Coronary artery (tissue), 2 donors: ENCODE data around the gene MMS19.

ENCODE experiments used
- DNase-seq: peaks from one replicate; pipeline ENCODE4 v3.0.0-alpha.2; 2017; ENCODE audit warnings: low spot score
- H3K27ac ChIP-seq, 2 donors: fragments of 200-600 bp; sonication (generic); one replicate each; pipeline ENCODE4 v1.5.1; 2016 to 2019
- H3K4me3 ChIP-seq: fragments of 200-600 bp; sonication (generic); 2 replicates; pipeline ENCODE4 v1.5.1; 2016; ENCODE audit warnings: mild to moderate bottlenecking, moderate library complexity
- TF ChIP-seq, protein P1 (sequence below): fragments of 200-600 bp; sonication (generic); IDR thresholded peaks from one replicate; pipeline ENCODE4 v1.5.1; 2019; ENCODE audit warnings: antibody characterized with exemption

The MMS19 gene

DNA sequence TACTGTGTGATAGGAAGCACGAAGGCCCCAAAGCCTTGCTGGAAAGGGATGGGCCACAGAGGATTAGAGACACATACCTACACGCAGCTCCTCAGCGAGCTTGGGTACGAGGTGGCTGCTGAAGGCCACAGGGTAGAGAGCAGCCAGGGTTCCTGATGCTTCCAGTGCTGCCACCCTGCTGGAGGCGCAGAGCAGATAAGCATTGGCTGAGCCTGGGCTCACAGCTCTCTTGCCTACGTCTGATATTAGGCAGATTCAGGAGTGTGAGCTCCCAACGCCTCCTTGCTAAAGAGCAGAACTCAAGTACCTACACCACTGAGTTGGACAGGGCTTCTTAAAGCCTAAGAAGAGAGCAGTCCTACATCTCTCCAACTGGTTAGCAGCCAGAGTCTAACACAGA lies 32.2 kb downstream of the MMS19 start:
- Histone ChIP-seq H3K27ac (no peak overlapping the region), H3K4me3 (no peak overlapping the region)
- no peak for DNase-seq
- TF ChIP-seq, protein P1, sequence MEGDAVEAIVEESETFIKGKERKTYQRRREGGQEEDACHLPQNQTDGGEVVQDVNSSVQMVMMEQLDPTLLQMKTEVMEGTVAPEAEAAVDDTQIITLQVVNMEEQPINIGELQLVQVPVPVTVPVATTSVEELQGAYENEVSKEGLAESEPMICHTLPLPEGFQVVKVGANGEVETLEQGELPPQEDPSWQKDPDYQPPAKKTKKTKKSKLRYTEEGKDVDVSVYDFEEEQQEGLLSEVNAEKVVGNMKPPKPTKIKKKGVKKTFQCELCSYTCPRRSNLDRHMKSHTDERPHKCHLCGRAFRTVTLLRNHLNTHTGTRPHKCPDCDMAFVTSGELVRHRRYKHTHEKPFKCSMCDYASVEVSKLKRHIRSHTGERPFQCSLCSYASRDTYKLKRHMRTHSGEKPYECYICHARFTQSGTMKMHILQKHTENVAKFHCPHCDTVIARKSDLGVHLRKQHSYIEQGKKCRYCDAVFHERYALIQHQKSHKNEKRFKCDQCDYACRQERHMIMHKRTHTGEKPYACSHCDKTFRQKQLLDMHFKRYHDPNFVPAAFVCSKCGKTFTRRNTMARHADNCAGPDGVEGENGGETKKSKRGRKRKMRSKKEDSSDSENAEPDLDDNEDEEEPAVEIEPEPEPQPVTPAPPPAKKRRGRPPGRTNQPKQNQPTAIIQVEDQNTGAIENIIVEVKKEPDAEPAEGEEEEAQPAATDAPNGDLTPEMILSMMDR, result no peak

DNA sequence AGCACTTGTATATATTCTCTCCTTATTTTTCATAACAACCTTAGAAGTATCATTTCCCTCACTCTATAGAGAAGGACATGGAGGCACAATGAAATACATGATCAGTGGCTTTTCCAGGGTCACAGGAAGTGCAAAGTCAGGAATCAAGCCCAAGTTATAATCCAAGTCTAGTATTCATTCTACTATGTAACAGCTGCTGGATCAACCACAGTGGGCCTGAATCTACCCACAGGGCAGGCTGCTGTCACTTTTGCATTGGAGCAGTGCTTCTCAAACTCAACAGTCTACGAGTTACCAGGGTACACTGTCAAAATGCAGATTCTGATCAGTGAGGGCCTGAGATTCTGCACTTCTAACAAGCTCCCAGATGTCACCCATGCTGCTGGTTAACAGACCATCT lies 34.0 kb downstream of the MMS19 start:
- peak overlapping the region in 1 of 2 donors; percentile 72 for H3K27ac ChIP-seq

DNA sequence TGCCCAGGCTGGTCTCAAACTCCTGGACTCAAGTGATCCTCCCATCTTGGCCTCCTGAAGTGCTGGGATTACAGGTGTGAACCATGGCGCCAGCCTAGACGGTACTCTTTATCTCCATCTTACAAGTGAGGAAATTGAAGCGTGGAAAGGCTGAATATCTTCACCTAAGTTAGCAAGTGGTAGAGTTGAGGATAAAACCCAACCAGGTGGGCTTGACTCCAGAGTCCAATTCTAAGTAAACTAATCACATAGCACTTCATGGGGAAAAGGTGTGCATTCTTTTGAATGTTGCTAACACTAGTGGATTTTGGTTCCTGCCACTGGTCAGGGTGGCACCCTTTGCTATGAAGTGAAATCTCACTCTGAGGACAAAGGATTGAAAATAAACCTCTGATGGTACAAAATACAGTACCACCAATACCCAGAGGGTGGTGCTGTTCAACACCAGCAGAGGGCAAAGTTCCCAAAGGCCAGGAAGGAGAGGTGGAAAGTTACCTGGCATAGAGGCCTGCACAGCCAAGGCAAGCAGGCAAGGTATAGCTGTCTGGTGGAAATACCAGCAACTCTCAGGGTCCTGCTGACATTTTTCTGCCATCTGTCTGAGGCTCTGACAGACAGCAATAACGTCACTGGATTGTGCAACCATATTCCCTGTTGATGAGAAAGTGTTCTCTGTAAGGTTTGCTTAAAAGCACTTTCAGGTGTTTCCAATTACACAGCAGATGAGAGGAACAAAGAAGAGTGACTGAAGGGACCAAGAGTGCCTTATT lies 34.7 kb downstream of the MMS19 start:
- Histone ChIP-seq H3K4me3 (no peak overlapping the region), H3K27ac (peak overlapping the region in 1 of 2 donors; percentile 72)
- DNase-seq, result no peak
- TF ChIP-seq, protein P1, result peak; percentile 78

More for the DNA sequence above, 34.0 kb downstream of the MMS19 start:
- no peak for DNase-seq
- no peak overlapping the region for H3K4me3 ChIP-seq
- TF ChIP-seq, protein P1, result no peak

DNA sequence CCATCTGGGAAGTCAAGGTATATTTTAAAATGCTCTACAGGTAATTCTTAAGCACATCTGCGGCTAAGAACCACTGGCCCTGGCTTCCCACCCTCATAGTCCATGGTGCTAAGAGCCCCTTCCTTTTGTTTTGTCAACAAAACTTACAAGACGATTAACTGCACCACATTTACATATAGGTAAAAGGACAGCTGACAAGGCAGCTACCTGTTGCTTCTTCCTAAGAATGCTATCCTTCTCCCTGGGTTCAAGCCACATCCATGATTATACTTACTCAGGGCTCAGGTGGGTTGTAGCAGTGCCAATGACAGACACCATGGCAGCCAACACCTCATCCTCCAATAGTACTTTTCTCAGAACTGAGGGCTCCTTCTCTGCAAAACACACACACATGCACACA lies 35.9 kb downstream of the MMS19 start:
- TF ChIP-seq, protein P1, result no peak
- DNase-seq, result no peak

DNA sequence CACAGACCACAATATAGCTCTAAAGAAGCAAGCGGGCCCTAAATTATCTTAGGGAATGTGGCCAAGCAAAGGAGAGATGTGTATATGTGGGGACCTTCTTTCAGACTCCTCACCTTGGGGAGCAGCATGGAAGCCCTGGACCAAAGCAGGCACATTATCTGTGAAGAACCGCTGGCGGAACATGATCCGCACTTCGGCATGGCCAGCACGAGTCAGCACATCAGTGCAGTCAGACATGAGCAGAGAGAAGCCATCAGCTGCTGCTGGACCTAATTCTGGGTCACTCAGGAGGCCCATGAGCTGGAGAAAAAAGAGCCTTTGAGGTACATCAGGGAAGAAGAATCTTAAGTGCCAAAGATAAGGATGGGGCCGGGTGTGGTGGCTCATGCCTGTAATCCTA lies 38.3 kb downstream of the MMS19 start:
- TF ChIP-seq, protein P1, result no peak
- H3K27ac ChIP-seq, result no peak overlapping the region
- no peak overlapping the region for H3K4me3 ChIP-seq
- DNase-seq, result no peak

More for the DNA sequence above, 35.9 kb downstream of the MMS19 start:
- H3K4me3 ChIP-seq, result no peak overlapping the region
- no peak overlapping the region for H3K27ac ChIP-seq

DNA sequence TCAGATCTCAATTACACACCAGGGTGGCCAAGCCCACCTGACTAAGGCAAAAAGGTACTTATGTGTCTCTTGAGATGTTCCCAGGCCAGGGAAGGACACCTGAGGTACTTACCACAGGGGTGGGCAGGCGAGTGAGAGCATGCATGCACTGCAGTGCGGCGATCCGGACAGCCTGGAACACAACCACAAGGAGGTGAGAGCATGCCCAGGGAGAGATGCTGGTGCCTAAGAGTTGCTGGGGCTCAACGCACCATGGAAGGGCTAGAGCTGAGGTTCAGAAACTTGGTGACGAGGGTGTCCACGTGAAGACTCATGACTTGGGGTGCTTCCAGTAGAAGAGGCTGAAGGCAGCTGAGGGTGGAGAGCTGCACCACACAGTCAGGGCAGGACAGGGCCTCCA lies 39.1 kb downstream of the MMS19 start:
- TF ChIP-seq, protein P1, result no peak
- no peak overlapping the region for H3K27ac ChIP-seq
- H3K4me3 ChIP-seq, result no peak overlapping the region
- no peak for DNase-seq

DNA sequence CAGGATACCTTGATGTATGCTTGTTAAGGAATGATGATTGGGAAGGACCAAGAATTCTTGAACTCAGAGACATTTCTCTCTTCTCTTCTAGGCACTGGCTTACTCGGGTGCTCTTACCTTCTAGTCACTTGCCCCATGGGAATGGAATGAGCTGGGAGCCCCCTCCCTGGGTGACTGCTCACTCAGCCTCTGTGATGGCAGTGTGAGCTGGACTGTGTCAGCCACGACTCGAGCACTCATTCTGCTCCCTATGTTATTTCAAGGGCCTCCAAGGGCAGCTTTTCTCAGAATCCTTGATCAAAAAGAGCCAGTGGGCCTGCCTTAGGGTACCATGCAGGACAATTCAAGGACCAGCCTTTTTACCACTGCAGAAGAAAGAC lies 41.5 kb downstream of the MMS19 start:
- TF ChIP-seq, protein P1, result no peak
- no peak overlapping the region for H3K4me3 ChIP-seq
- DNase-seq, result no peak
- H3K27ac ChIP-seq, result no peak overlapping the region
